8988T (cell line): ENCODE results near the gene KRTAP10-5.

Experiments used
- DNase-seq: peaks from one replicate; pipeline ENCODE4 v3.0.0; 2011

KRTAP10-5 gene

GRCh38 chr21:44544566-44544965 lies 35.8 kb downstream of the KRTAP10-5 start:
- no peak for DNase-seq

- DNase-seq, result no peak
Measured at GRCh38 chr21:44542716-44543115, 37.7 kb downstream of the KRTAP10-5 start.

GRCh38 chr21:44540741-44541288 lies 39.6 kb downstream of the KRTAP10-5 start:
- DNase-seq, result no peak

- DNase-seq, result no peak
Measured at GRCh38 chr21:44539991-44540666, 40.3 kb downstream of the KRTAP10-5 start, which contains the start of gene KRTAP10-1. Gene KRTAP10-1, minus strand, starts transcription at chr21:44540195. Its CDS starts 45 bp downstream, at chr21:44540150.

DNA sequence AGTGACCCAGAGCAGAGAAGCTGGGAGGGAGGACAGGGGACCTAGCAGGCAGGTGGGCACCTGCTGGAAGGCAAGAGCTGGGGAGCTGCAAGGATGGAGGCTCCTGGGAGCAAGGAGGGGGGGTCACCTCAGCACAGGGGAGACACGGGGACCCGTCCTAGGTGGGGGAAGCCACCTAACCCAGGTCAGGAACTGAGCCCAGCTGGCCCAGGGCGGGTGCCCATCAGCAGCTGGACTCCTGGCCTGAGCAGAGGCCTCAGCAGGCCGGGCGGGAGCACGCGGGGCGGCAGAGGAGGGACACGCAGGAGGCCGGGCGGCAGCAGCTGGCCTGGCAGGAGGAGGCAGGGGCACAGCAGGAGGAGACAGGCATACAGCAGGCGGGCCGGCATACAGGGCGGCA lies 41.4 kb downstream of the KRTAP10-5 start:
- no peak for DNase-seq

DNA sequence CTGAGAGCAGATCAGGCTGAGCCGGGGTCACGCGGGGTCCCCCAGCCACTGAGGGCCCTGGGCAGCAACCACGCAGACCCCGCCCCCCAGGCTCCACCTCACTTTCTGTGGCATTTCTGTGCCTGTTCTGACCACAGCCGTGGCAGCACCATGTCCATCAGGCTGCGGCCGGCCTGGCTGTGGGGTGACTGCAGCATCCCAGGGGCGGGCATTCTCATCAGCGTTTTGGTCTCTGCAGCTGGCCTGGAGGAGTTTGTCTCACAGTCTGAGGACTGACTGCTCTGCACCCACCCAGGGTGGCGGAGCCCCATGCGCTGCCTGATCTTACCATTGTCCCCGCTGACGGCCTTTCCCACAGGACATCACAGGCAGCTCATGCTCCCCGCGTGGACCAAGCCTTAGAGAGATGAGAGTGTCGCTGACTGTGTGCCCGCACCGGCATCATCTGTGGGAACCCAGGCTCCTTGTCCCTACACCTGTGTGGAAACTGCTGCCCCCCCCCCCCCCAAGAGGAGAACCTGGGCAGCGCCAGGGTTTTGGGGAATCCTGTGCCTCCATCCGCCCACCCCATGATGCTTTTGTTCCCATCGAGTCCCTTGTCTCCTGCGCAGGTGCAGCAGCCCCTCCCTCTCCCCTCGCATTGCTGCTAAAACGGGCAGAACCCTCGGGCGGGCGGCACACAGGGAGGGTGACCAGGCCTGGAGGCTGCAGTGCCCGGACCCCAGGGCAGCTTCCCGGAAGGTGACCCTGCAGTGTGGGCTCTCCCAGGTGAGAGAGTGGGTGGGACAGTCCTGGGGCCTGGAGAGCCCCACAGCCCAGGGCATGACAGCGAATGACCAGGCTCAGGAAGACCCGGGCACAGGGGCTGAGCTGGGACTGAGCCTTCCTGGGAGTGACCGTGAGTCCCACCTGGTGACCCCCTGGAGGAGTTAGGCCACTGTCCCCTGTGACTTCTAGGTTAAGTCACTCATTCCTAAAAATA lies 42.2 kb downstream of the KRTAP10-5 start:
- no peak for DNase-seq

DNA sequence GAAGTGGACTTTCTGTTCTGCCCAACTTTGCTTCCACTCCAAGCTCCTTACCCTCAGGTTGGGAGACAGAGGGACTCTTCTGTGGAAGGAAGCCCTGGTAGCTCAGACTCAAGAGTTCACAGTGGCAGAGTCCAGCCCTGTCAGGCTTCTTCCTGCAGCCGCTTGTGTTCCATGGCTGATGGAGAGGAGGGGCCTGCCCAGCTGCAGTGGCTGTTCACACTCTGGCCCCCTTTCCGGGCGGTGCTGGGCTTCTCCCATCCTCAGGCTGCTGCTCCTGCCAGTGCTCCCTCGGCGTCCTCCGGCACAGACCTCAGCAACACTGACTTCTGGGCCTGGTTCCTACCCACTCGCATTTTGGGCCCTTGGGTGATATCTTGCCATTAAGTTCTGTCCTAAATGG lies 44.4 kb downstream of the KRTAP10-5 start:
- DNase-seq, result no peak

DNA sequence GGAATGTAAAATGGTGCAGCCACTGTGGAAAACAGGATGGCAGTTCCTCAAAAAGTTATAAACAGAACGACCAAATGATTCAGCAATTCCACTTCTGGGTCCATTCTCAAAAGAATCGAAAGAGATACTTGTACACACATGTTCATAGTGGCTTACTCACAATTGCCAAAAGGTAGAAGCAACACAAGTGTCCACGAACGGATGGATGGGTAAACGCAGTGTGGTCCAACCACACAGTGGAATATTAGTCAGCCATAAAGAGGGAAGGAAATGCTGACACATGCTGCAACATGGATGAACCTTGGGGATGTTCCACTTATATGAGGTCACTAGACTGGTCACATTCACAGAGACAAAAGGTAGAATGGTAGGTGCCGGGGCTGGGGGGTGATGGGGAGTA lies 45.7 kb downstream of the KRTAP10-5 start:
- DNase-seq, result no peak

GRCh38 chr21:44533891-44534627 lies 46.3 kb downstream of the KRTAP10-5 start:
- DNase-seq, result no peak

DNA sequence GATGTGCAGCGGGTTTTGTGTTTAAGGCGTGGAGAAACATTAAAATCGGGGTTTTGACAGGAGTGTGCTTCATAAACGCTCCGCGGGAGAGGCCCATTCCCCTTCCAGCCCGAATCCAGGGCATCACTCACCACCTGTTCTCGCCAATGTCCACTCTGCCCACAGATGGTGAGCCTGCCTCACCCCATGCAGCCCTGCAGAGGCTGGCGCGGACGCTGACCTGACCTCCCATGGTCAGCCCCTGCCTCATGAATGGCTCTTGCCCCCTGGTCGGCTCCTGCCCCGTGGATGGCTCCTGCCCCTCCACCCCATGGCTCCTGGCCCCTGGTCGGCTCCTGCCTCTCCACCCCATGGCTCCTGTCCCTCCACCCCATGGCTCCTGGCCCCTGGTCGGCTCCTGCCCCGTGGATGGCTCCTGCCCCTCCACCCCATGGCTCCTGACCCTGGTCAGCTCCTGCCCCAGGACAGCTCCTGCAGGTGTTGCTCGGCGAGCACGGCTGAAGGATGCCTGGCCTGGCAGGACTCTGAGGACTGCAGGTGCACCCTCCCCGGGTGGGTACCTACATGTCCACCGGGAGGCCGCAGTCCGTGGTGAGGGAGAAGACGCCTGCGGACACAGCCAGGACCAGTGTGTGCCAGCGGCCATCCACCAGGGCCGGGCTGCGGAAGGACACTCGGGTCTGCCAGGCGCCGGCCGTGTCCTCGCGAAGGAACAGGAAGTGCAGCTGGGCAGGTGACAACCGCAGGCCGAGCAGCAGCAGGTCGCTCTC lies 47.1 kb downstream of the KRTAP10-5 start:
- no peak for DNase-seq

GRCh38 chr21:44532712-44533111 lies 47.7 kb downstream of the KRTAP10-5 start:
- DNase-seq, result no peak

- DNase-seq, result no peak
Measured at GRCh38 chr21:44531606-44532564, 48.5 kb downstream of the KRTAP10-5 start.

DNA sequence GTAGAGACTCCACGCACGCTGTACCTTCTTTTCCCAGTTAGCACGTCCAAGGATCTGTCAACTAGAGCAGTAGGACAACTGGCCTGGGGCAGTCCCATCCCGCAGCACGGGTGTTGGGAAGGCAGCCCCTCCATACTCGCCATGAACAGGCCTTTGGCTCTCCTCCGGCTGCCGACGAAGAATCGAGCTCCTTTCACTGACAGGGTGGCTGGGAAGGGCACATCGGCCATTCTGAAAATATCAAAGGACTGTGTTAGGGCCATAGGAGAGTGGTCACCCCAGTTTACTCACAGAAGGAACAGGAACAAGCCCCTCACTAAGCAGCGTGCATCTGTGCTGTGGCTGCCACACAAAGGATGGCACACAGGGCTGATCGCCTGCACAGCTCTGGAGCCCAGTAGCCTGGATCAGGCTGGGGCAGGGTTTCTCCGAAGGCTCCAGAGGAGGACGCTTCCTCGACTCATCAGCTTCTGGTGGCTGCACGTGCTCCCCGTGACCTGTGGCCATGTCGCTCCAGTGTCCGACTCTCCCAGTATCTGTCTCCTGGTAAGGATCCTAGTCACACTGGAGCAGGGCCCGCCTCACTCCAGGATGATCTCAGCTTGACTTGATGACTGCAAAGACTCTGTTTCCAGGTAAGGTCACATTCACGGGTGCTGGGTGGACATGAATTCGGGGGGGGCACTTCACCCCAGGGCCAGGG lies 49.4 kb downstream of the KRTAP10-5 start:
- DNase-seq, result no peak

- no peak for DNase-seq
Measured at GRCh38 chr21:44530221-44530902, 50.0 kb downstream of the KRTAP10-5 start.

DNA sequence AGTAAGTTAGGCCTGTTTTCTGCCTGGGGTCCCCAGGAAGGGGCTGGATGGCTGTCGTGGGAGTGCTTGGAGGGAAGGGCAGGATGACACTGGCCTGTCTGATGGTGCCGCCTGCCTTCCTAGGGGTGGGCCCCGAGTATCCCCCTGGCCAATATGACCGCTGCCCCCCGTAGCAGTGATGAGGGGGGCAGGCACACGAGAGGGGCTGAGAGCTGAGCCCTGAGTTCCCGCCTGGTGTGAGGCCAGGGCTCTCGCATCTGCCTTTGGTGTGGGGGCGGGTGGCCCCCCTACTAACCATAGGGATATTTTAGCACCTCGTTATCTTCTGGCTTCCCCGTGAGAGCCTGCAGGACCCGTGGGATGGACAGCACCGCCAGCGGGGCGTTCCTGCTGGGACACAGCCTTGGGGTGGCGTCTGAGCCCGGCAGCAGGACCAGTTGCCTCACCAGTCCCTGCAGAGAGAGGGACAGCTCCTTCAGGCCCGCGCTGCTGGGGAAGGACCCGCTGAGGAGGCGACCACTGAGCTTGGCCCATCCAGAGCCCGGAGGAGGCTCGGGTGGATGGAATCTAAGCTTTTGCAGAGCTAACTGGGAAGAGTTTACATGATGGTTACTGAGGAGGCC lies 50.8 kb downstream of the KRTAP10-5 start:
- DNase-seq, result no peak
